ENCODE measurements around the gene PRKCG. TPM values are rescaled to one million over a fixed set of nuclear protein-coding genes. Genes with fewer than 3 reads are reported as not detected.

The PRKCG gene
- total and polyA plus RNA-seq, 2 of the 8 experiments (the other 6 are each of a cell fraction or from before 2014, with no cell fraction given) = 6.1 to 10.6 TPM

- no peak for DNase-seq (ENCODE audit: low read depth in 1 of 2, low spot score in 2 of 2)
- H4K8ac ChIP-seq (ENCODE audit: extremely low read depth, insufficient read depth, low read length) = no peak overlapping the region
- H3K4me1 ChIP-seq (replicated peaks in 1 of 4; ENCODE audit: control insufficient read depth in 3 of 4, insufficient read depth in 4 of 4, low read length in 3 of 4) = no peaks in the 10 kb centered on the region
- ChIA-PET POLR2A (ENCODE audit: partially characterized antibody) (interaction anchor here (0.6 to 14.6 kb wide), 3 partner anchors 18 to 112 kb away, joined by 4 to 137 read pairs (median 8); partner anchors contain the start of gene MYADM), CTCF (ENCODE audit: partially characterized antibody) (interaction anchor here (0.6 to 4.5 kb wide), 9 partner anchors 11 to 183 kb away, joined by 3 to 17 read pairs (median 3); no protein-coding TSS in a partner anchor)
- no peak overlapping the region for H3K4ac ChIP-seq (replicated peaks; ENCODE audit: insufficient read length, low read depth, low read length)
- H4K20me1 ChIP-seq (replicated peaks in 1 of 2; ENCODE audit: control insufficient read depth in 1 of 2, insufficient read depth in 2 of 2, low read length in 2 of 2) = no peaks in the 10 kb centered on the region
- H2BK20ac ChIP-seq (ENCODE audit: low read length) = no peak overlapping the region
- H2AFZ ChIP-seq (ENCODE audit: low read length) = no peak overlapping the region
- no peak overlapping the region for H4K91ac ChIP-seq (replicated peaks; ENCODE audit: insufficient read length, low read length)
- no peak overlapping the region for H3K9ac ChIP-seq (replicated peaks in 1 of 4; ENCODE audit: extremely low read depth in 1 of 4, low read depth in 3 of 4, low read length in 3 of 4)
- H2BK120ac ChIP-seq (replicated peaks; ENCODE audit: low read depth, low read length) = no peak overlapping the region
- no peak overlapping the region for H3K4me2 ChIP-seq (ENCODE audit: insufficient read depth in 1 of 2, low read depth in 2 of 2, low read length in 2 of 2)
- WGBS, 2 experiments (ENCODE audit: extremely low coverage in 1 of 2, insufficient coverage in 1 of 2, insufficient read length in 1 of 2, insufficient replicate concordance in 2 of 2, low coverage in 1 of 2, low lambda C conversion rate in 2 of 2, missing lambda C conversion rate in 1 of 2) = 90% methylated on average over 8 of the region's 8 CpGs; no CpG with 5 or more reads in 1 of the 2 experiments
- no peak overlapping the region for H3K18ac ChIP-seq (ENCODE audit: extremely low read depth, low read length)
- H2BK15ac ChIP-seq (ENCODE audit: low read length) = no peak overlapping the region
- H3K36me3 ChIP-seq (ENCODE audit: control insufficient read depth in 2 of 4, insufficient read depth in 4 of 4, low read length in 3 of 4) = no peaks in the 10 kb centered on the region
- no peak overlapping the region for H2BK12ac ChIP-seq (ENCODE audit: low read depth, low read length)
- no peaks in the 10 kb centered on the region for H3K79me1 ChIP-seq (ENCODE audit: low read depth, low read length)
- no peak overlapping the region for H3K4me3 ChIP-seq (ENCODE audit: extremely low read depth in 1 of 4, insufficient read depth in 2 of 4, low read depth in 3 of 4, low read length in 4 of 4)
- no peak overlapping the region for H3K27ac ChIP-seq (ENCODE audit: low read depth, low read length)
- no peak overlapping the region for H3K56ac ChIP-seq (replicated peaks; ENCODE audit: insufficient read length, low read depth, low read length)
- TF ChIP-seq EP300 (IDR thresholded peaks at IDR 0.05; ENCODE audit: borderline replicate concordance in 1 of 2, low read depth in 2 of 2, low read length in 2 of 2) (no peak), TAF1 (IDR thresholded peaks at IDR 0.05; ENCODE audit: low read depth, low read length) (no peak)
- H3K23me2 ChIP-seq (ENCODE audit: low read depth, low read length) = no peaks in the 10 kb centered on the region
- no peaks in the 10 kb centered on the region for H3K9me3 ChIP-seq (ENCODE audit: insufficient read depth in 2 of 2, low read depth in 1 of 2, low read length in 1 of 2)
- no peak overlapping the region for H4K5ac ChIP-seq (ENCODE audit: insufficient read length, low read depth, low read length)
- H2BK5ac ChIP-seq (ENCODE audit: low read depth, low read length) = no peak overlapping the region
- no peaks in the 10 kb centered on the region for H3K79me2 ChIP-seq (ENCODE audit: control insufficient read depth in 1 of 2, insufficient read depth in 2 of 2, low read length in 2 of 2)
- H3K23ac ChIP-seq (ENCODE audit: insufficient read length) = no peak overlapping the region
- no peak for FAIRE-seq
- no peak overlapping the region for H2AK5ac ChIP-seq (ENCODE audit: low read depth, low read length)
- H3K27me3 ChIP-seq (replicated peaks in 1 of 4; ENCODE audit: control insufficient read depth in 3 of 4, extremely low read depth in 1 of 4, insufficient read depth in 3 of 4, low read length in 3 of 4) = no peaks in the 10 kb centered on the region
- no peak overlapping the region for H3K14ac ChIP-seq (ENCODE audit: insufficient read length)
These were observed 34.4 kb upstream of the PRKCG start for GRCh38 chr19:53847555-53847954.
